ENCODE measurements around the gene ADCY1.

ADCY1 gene

GRCh38 chr7:45566961-45567360, 7.2 kb upstream of the ADCY1 start:
- no peaks in the 10 kb centered on the region for H3K4me1 ChIP-seq (ENCODE audit: control insufficient read depth, insufficient read depth, low read length, poor library complexity, severe bottlenecking)
- 92 to 100% methylated on average over 1 to 4 of the region's 4 CpGs for whole genome bisulfite sequencing, 2 experiments (ENCODE audit: insufficient coverage in 2 of 2)
- no peaks in the 10 kb centered on the region for H3K36me3 ChIP-seq (ENCODE audit: control insufficient read depth, insufficient read depth, low read length)
- H3K4me3 ChIP-seq (ENCODE audit: extremely low read depth, insufficient read depth, low read length, poor library complexity, severe bottlenecking), result no peak overlapping the region
- no peaks in the 10 kb centered on the region for H3K9me3 ChIP-seq (ENCODE audit: control insufficient read depth, low read length)
- no peak overlapping the region for H3K27ac ChIP-seq (ENCODE audit: low read depth, low read length, severe bottlenecking)

- Histone ChIP-seq H3K9me3 (ENCODE audit: control insufficient read depth, low read length) (no peaks in the 10 kb centered on the region), H3K4me1 (ENCODE audit: control insufficient read depth, insufficient read depth, low read length, poor library complexity, severe bottlenecking) (no peaks in the 10 kb centered on the region), H3K27ac (ENCODE audit: low read depth, low read length, severe bottlenecking) (no peak overlapping the region), H3K36me3 (ENCODE audit: control insufficient read depth, insufficient read depth, low read length) (no peaks in the 10 kb centered on the region), H3K4me3 (ENCODE audit: extremely low read depth, insufficient read depth, low read length, poor library complexity, severe bottlenecking) (no peak overlapping the region)
- WGBS, 2 experiments (ENCODE audit: insufficient coverage in 2 of 2), result 89 to 100% methylated on average over 1 of the region's 1 CpG
These were observed 6.5 kb upstream of the ADCY1 start for GRCh38 chr7:45567713-45568112.

- Histone ChIP-seq H3K36me3 (ENCODE audit: control insufficient read depth, insufficient read depth, low read length) (no peaks in the 10 kb centered on the region), H3K27ac (ENCODE audit: low read depth, low read length, severe bottlenecking) (no peak overlapping the region), H3K4me1 (ENCODE audit: control insufficient read depth, insufficient read depth, low read length, poor library complexity, severe bottlenecking) (no peaks in the 10 kb centered on the region), H3K9me3 (ENCODE audit: control insufficient read depth, low read length) (no peaks in the 10 kb centered on the region), H3K4me3 (ENCODE audit: extremely low read depth, insufficient read depth, low read length, poor library complexity, severe bottlenecking) (no peak overlapping the region)
- 92 to 96% methylated on average over 7 of the region's 10 CpGs for WGBS, 2 experiments (ENCODE audit: insufficient coverage in 2 of 2)
These were observed 5.5 kb upstream of the ADCY1 start for GRCh38 chr7:45568536-45569289.

GRCh38 chr7:45569290-45569685, 4.9 kb upstream of the ADCY1 start:
- Histone ChIP-seq H3K4me1 (ENCODE audit: control insufficient read depth, insufficient read depth, low read length, poor library complexity, severe bottlenecking) (no peaks in the 10 kb centered on the region), H3K4me3 (ENCODE audit: extremely low read depth, insufficient read depth, low read length, poor library complexity, severe bottlenecking) (no peak overlapping the region), H3K9me3 (ENCODE audit: control insufficient read depth, low read length) (no peaks in the 10 kb centered on the region), H3K36me3 (ENCODE audit: control insufficient read depth, insufficient read depth, low read length) (no peaks in the 10 kb centered on the region), H3K27ac (ENCODE audit: low read depth, low read length, severe bottlenecking) (no peak overlapping the region)
- 83 to 86% methylated on average over 1 of the region's 1 CpG for WGBS, 2 experiments (ENCODE audit: insufficient coverage in 2 of 2)

GRCh38 chr7:45570797-45571196, 3.4 kb upstream of the ADCY1 start:
- WGBS, 2 experiments (ENCODE audit: insufficient coverage in 2 of 2), result 91 to 94% methylated on average over 6 to 8 of the region's 9 CpGs
- H3K9me3 ChIP-seq (ENCODE audit: control insufficient read depth, low read length), result no peaks in the 10 kb centered on the region

GRCh38 chr7:45573204-45573603, 964 bp upstream of the ADCY1 start:
- Histone ChIP-seq H3K9me3 (ENCODE audit: control insufficient read depth, low read length) (no peaks in the 10 kb centered on the region), H3K4me1 (ENCODE audit: control insufficient read depth, insufficient read depth, low read length, poor library complexity, severe bottlenecking) (no peaks in the 10 kb centered on the region), H3K36me3 (ENCODE audit: control insufficient read depth, insufficient read depth, low read length) (no peaks in the 10 kb centered on the region), H3K4me3 (ENCODE audit: extremely low read depth, insufficient read depth, low read length, poor library complexity, severe bottlenecking) (no peak overlapping the region), H3K27ac (ENCODE audit: low read depth, low read length, severe bottlenecking) (no peak overlapping the region)
- WGBS, 2 experiments (ENCODE audit: insufficient coverage in 2 of 2), result 57 to 65% methylated on average over 8 of the region's 11 CpGs

More at GRCh38 chr7:45570797-45571196, 3.4 kb upstream of the ADCY1 start:
- no peaks in the 10 kb centered on the region for H3K36me3 ChIP-seq (ENCODE audit: control insufficient read depth, insufficient read depth, low read length)
- H3K4me3 ChIP-seq (ENCODE audit: extremely low read depth, insufficient read depth, low read length, poor library complexity, severe bottlenecking), result no peak overlapping the region
- no peaks in the 10 kb centered on the region for H3K4me1 ChIP-seq (ENCODE audit: control insufficient read depth, insufficient read depth, low read length, poor library complexity, severe bottlenecking)
- H3K27ac ChIP-seq (ENCODE audit: low read depth, low read length, severe bottlenecking), result no peak overlapping the region

GRCh38 chr7:45574416-45574668, 174 bp downstream of the ADCY1 start:
- H3K9me3 ChIP-seq (ENCODE audit: control insufficient read depth, low read length), result no peaks in the 10 kb centered on the region
- WGBS, 2 experiments (ENCODE audit: insufficient coverage in 2 of 2), result 0% methylated on average over 7 to 17 of the region's 60 CpGs
- H3K27ac ChIP-seq (ENCODE audit: low read depth, low read length, severe bottlenecking), result no peak overlapping the region
- H3K4me3 ChIP-seq (ENCODE audit: extremely low read depth, insufficient read depth, low read length, poor library complexity, severe bottlenecking), result peak overlapping the region; percentile 50
- no peaks in the 10 kb centered on the region for H3K36me3 ChIP-seq (ENCODE audit: control insufficient read depth, insufficient read depth, low read length)
- H3K4me1 ChIP-seq (ENCODE audit: control insufficient read depth, insufficient read depth, low read length, poor library complexity, severe bottlenecking), result no peaks in the 10 kb centered on the region

- no peaks in the 10 kb centered on the region for H3K4me1 ChIP-seq (ENCODE audit: control insufficient read depth, insufficient read depth, low read length, poor library complexity, severe bottlenecking)
- no peak overlapping the region for H3K27ac ChIP-seq (ENCODE audit: low read depth, low read length, severe bottlenecking)
- no peaks in the 10 kb centered on the region for H3K36me3 ChIP-seq (ENCODE audit: control insufficient read depth, insufficient read depth, low read length)
- H3K9me3 ChIP-seq (ENCODE audit: control insufficient read depth, low read length), result no peaks in the 10 kb centered on the region
- H3K4me3 ChIP-seq (ENCODE audit: extremely low read depth, insufficient read depth, low read length, poor library complexity, severe bottlenecking), result peak overlapping the region; percentile 50
- WGBS, 2 experiments (ENCODE audit: insufficient coverage in 2 of 2), result 1% methylated on average over 47 to 61 of the region's 72 CpGs
These were observed 717 bp downstream of the ADCY1 start for GRCh38 chr7:45574669-45575500.

DNA sequence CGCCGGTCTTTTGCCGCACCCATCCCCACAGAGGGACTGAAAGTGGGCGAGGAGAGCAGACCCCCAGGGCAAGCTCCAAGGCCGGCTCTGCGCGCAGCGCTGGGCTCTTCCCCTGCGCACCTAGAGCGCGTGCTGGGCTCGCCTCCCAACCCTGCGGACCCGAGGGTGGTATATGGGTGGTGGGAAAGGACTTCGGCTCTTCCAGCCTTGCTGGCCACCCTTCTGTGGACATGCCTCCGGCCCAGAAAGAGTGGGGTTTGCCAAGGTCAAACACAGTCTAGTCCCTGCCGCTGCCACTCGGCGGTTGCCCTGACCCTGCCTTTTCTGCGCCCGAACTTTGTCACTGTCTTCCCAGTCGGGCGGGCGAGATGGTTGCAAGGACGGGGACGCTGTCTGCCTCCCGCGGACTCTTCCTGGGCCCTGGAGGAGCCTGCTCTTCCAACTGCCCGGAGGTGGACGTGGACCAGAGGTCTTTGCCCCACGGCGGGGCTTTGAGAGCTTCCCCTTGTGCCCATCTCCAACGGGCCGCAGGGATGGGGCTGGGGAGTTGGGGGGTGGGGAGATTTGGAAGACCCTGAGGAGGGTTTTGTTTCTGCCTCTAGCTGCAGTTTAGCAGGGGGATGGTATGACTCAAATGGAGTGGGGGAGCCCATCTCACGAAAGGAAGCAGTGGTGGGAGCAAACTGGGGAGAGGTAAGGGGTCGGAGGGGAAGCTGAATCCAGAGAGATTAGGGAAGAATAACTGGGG, 1.5 kb downstream of the ADCY1 start:
- H3K4me1 ChIP-seq (ENCODE audit: control insufficient read depth, insufficient read depth, low read length, poor library complexity, severe bottlenecking), result no peaks in the 10 kb centered on the region
- H3K9me3 ChIP-seq (ENCODE audit: control insufficient read depth, low read length), result no peaks in the 10 kb centered on the region
- H3K27ac ChIP-seq (ENCODE audit: low read depth, low read length, severe bottlenecking), result no peak overlapping the region
- no peaks in the 10 kb centered on the region for H3K36me3 ChIP-seq (ENCODE audit: control insufficient read depth, insufficient read depth, low read length)
- WGBS, 2 experiments (ENCODE audit: insufficient coverage in 2 of 2), result 19 to 21% methylated on average over 22 to 26 of the region's 36 CpGs
- peak overlapping the region; percentile 50 for H3K4me3 ChIP-seq (ENCODE audit: extremely low read depth, insufficient read depth, low read length, poor library complexity, severe bottlenecking)

GRCh38 chr7:45576249-45576929, 2.2 kb downstream of the ADCY1 start:
- H3K27ac ChIP-seq (ENCODE audit: low read depth, low read length, severe bottlenecking), result no peak overlapping the region
- H3K4me3 ChIP-seq (ENCODE audit: extremely low read depth, insufficient read depth, low read length, poor library complexity, severe bottlenecking), result no peak overlapping the region
- no peaks in the 10 kb centered on the region for H3K9me3 ChIP-seq (ENCODE audit: control insufficient read depth, low read length)
- H3K4me1 ChIP-seq (ENCODE audit: control insufficient read depth, insufficient read depth, low read length, poor library complexity, severe bottlenecking), result no peaks in the 10 kb centered on the region
- WGBS, 2 experiments (ENCODE audit: insufficient coverage in 2 of 2), result 86 to 87% methylated on average over 8 to 10 of the region's 12 CpGs
- no peaks in the 10 kb centered on the region for H3K36me3 ChIP-seq (ENCODE audit: control insufficient read depth, insufficient read depth, low read length)

Measured in mesodermal cell (in vitro differentiated cells).